GM12864 (cell line): Measurements from ENCODE around the gene SPAG7.

Experiments used
- DNase-seq: peaks from one replicate; pipeline ENCODE4 v3.0.0-alpha.2; 2011; ENCODE audit warnings: low read depth
- H3K4me3 ChIP-seq: 2 replicates; pipeline ENCODE4 v1.5.1; 2011; ENCODE audit warnings: mild to moderate bottlenecking, low read depth, low read length, control low read depth
- TF ChIP-seq, protein P1 (sequence below): IDR thresholded peaks from 2 replicates; pipeline ENCODE4 v1.5.1; 2011; ENCODE audit warnings: low read depth, mild to moderate bottlenecking, moderate library complexity, low read length, control low read depth, inconsistent platforms; ENCODE audit errors: missing control alignments

The SPAG7 gene, protein sequence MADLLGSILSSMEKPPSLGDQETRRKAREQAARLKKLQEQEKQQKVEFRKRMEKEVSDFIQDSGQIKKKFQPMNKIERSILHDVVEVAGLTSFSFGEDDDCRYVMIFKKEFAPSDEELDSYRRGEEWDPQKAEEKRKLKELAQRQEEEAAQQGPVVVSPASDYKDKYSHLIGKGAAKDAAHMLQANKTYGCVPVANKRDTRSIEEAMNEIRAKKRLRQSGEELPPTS

DNA sequence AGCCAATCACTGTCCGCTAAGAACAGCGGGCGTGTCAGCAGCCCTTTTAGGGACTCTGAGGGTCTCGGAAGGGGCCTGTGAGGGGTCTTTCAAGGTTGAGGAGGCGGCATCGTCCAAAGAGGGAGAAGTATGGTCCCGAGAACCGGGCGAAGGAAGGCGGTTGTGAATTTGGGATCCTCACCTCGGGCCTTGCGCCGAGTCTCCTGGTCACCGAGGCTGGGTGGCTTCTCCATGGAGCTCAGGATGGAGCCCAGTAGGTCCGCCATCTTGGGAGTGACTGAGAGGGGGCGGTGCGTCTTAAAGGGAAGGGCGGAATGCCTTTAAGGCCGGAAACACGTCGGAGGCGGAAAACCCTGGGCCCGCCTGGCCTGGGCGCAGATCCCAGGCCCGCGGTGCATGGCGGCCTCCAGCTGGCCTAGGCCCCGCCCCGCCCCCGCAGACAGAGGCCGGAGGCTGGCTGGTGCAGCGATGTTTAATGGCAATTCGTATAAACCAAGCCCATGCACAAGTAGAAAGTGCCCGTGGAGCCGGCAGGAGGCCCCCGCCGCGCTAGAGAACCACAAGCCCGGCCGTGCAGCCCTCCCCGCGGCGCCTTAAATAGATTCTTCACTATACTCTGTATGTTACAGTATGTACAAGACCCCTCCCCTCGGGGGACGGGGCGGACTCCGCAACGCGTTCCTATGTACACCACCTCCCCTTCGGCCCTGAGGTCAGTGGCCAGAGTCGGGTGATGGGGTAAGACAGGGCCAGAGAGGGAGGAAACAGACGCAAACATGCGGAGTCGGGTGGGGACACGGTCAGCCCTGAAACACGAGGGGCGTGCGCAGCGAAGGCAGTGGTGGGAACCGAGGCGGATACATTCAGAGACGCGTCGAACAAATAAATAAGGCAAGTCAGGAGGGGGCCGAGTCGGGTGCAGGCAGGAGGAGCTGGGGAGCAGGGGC, at the start of gene SPAG7:
TSS of gene SPAG7 (minus strand) at position 279 of the 947 bp plus-strand sequence. CDS start at position 266, 13 bp downstream.
- peak; percentile 95 for DNase-seq
- TF ChIP-seq, protein P1, sequence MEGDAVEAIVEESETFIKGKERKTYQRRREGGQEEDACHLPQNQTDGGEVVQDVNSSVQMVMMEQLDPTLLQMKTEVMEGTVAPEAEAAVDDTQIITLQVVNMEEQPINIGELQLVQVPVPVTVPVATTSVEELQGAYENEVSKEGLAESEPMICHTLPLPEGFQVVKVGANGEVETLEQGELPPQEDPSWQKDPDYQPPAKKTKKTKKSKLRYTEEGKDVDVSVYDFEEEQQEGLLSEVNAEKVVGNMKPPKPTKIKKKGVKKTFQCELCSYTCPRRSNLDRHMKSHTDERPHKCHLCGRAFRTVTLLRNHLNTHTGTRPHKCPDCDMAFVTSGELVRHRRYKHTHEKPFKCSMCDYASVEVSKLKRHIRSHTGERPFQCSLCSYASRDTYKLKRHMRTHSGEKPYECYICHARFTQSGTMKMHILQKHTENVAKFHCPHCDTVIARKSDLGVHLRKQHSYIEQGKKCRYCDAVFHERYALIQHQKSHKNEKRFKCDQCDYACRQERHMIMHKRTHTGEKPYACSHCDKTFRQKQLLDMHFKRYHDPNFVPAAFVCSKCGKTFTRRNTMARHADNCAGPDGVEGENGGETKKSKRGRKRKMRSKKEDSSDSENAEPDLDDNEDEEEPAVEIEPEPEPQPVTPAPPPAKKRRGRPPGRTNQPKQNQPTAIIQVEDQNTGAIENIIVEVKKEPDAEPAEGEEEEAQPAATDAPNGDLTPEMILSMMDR: no peak
- peak within 1 kb of the TSS; percentile 87 for H3K4me3 ChIP-seq

DNA sequence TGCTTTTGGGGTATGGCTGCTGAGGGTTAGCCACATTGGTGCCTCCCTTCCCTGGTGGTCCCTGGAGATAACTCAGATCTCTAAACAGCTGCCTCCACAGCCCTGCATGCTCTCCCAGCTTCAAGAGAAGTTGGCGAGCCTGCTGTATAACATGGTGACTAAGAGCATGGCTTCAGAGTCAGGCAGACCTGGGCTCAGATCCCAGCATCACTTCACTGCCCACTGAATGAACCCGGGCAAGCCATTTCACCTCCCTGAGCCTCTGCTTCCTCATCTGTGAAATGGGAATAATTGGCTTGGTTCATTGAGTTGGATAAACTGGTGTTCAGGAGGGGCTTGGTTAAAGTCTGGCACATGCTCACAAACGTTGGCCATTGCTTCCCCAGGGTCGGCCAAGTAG, 46.7 kb upstream of the SPAG7 start:
- DNase-seq: no peak
- H3K4me3 ChIP-seq: no peak overlapping the region
- TF ChIP-seq, protein P1: no peak

DNA sequence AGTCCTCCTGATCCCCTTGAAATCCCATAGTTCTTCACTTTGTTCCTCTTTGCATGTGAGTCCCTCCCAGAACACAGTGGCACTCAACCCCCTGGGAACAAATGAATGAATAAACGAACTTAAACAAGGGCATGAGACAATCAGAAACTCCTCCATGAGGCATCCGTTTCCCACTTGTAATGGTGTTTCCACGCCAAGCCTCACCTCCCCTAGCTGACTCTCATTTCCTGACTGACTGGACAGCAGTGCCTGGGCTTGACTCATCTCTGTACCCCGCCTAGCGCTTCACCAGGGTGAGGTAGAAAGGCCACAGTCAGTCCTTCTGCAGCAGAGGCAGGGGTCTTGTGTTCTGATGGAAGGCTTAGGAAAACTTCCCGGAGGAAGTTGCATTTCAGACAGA, 44.3 kb upstream of the SPAG7 start:
- no peak overlapping the region for H3K4me3 ChIP-seq
- no peak for DNase-seq
- TF ChIP-seq, protein P1: no peak

GRCh38 chr17:5003214-5003867, 35.7 kb upstream of the SPAG7 start:
- TF ChIP-seq, protein P1: no peak
- H3K4me3 ChIP-seq: no peak overlapping the region
- DNase-seq: no peak

DNA sequence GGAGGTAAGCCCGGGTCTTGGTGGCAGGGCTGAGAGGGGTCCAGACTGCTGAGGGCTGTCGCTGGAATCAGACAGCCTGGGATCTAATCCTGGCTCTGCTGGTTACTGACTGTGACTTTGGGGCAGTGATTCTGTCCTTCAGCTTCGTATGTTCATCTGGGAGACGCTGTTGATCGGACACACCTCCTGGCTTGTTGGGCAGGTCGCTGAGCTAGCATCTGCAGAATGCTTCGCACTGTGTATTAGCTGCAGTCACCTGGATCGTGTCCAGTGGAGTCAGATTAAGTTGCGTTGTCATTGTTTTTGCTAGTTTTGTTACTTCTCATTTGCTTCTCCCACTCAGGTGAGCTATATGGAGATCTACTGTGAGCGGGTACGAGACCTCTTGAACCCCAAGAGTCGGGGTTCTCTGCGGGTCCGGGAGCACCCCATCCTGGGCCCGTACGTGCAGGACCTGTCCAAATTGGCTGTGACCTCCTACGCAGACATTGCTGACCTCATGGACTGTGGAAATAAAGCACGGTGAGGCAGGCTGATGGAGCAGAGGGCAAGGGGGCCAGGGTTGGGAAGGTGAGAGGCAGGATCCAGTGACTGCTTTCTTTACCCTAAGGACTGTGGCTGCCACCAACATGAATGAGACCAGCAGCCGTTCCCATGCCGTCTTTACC, 34.6 kb upstream of the SPAG7 start:
- no peak for DNase-seq
- H3K4me3 ChIP-seq: no peak overlapping the region
- TF ChIP-seq, protein P1: no peak

GRCh38 chr17:5000237-5000639, 32.6 kb upstream of the SPAG7 start:
- no peak overlapping the region for H3K4me3 ChIP-seq
- DNase-seq: no peak
- TF ChIP-seq, protein P1: no peak
